Mesothelial cell of epicardium (in vitro differentiated cells): ENCODE results near the gene MID1. TPM values are rescaled to one million over a fixed set of nuclear protein-coding genes. Genes with fewer than 3 reads are reported as not detected.

Experiments used
- DNase-seq, 2 experiments: peaks; one replicate each; pipeline ENCODE4 v3.0.0; 2021; ENCODE audit warnings: low spot score in 2 of 2; ENCODE audit not compliant: unreplicated experiment in 2 of 2
- H3K27ac Mint-ChIP-seq: 2 replicates; pipeline ENCODE4 v1.8.0; 2021; ENCODE audit warnings: mixed read lengths
- H3K27me3 Mint-ChIP-seq: 2 replicates; pipeline ENCODE4 v1.8.0; 2021; ENCODE audit warnings: low read depth, mixed read lengths
- H3K36me3 Mint-ChIP-seq: 2 replicates; pipeline ENCODE4 v1.8.0; 2021; ENCODE audit warnings: mixed read lengths
- H3K4me1 Mint-ChIP-seq: 2 replicates; pipeline ENCODE4 v1.8.0; 2021; ENCODE audit warnings: mixed read lengths
- H3K4me3 Mint-ChIP-seq: 2 replicates; pipeline ENCODE4 v1.8.0; 2021; ENCODE audit warnings: mild to moderate bottlenecking, moderate library complexity, mixed read lengths
- H3K9me3 Mint-ChIP-seq: 2 replicates; pipeline ENCODE4 v1.8.0; 2021; ENCODE audit warnings: mixed read lengths
- CTCF ChIP-seq: fragments of 200-600 bp; sonication (generic); IDR thresholded peaks from one replicate; pipeline ENCODE4 v1.5.0; 2021; ENCODE audit warnings: antibody characterized with exemption; ENCODE audit not compliant: unreplicated experiment
- total RNA-seq: library from RNA; stranded (reverse); gene quantifications from 3 replicates; pipeline ENCODE4 v1.2.1, GENCODE V29; 2021

Gene MID1
- total RNA-seq, 1 donor from 2014 or later, result 48.3 TPM

GRCh38 chrX:10492250-10492649 lies 128.1 kb downstream of the MID1 start:
- Mint-ChIP-seq H3K27ac (no peak overlapping the region), H3K9me3 (peaks cover 18% of the 10 kb centered on the region), H3K27me3 (no peaks in the 10 kb centered on the region), H3K4me3 (no peak overlapping the region), H3K4me1 (peaks cover 2% of the 10 kb centered on the region), H3K36me3 (peaks cover 14% of the 10 kb centered on the region)
- DNase-seq, result no peak
- no peak for TF ChIP-seq CTCF

- no peak for DNase-seq
- H3K27ac Mint-ChIP-seq, result peak overlapping the region; percentile 43
- peaks cover 7% of the 10 kb centered on the region for H3K36me3 Mint-ChIP-seq
- TF ChIP-seq CTCF, result no peak
- H3K9me3 Mint-ChIP-seq, result peaks cover 13% of the 10 kb centered on the region
- H3K4me3 Mint-ChIP-seq, result no peak overlapping the region
- no peaks in the 10 kb centered on the region for H3K27me3 Mint-ChIP-seq
- H3K4me1 Mint-ChIP-seq, result peaks cover 24% of the 10 kb centered on the region
Measured at GRCh38 chrX:10486373-10486772, 134.0 kb downstream of the MID1 start.

GRCh38 chrX:10485326-10485725 lies 135.1 kb downstream of the MID1 start:
- Mint-ChIP-seq H3K4me1 (peaks cover 24% of the 10 kb centered on the region), H3K27me3 (no peaks in the 10 kb centered on the region), H3K9me3 (peaks cover 21% of the 10 kb centered on the region), H3K4me3 (no peak overlapping the region), H3K36me3 (peaks cover 15% of the 10 kb centered on the region), H3K27ac (peak overlapping the region; percentile 73)
- no peak for TF ChIP-seq CTCF
- no peak for DNase-seq

GRCh38 chrX:10484683-10485247 lies 135.6 kb downstream of the MID1 start:
- peaks cover 26% of the 10 kb centered on the region for H3K9me3 Mint-ChIP-seq
- H3K27me3 Mint-ChIP-seq, result no peaks in the 10 kb centered on the region
- no peak for DNase-seq
- H3K4me3 Mint-ChIP-seq, result no peak overlapping the region
- H3K36me3 Mint-ChIP-seq, result peaks cover 18% of the 10 kb centered on the region
- no peak for TF ChIP-seq CTCF
- peaks cover 24% of the 10 kb centered on the region for H3K4me1 Mint-ChIP-seq
- peak overlapping the region; percentile 73 for H3K27ac Mint-ChIP-seq

- Mint-ChIP-seq H3K27ac (peak overlapping the region; percentile 47), H3K27me3 (no peaks in the 10 kb centered on the region), H3K9me3 (peaks cover 34% of the 10 kb centered on the region), H3K36me3 (peaks cover 25% of the 10 kb centered on the region), H3K4me3 (no peak overlapping the region), H3K4me1 (peaks cover 28% of the 10 kb centered on the region)
- TF ChIP-seq CTCF, result no peak
- no peak for DNase-seq
Measured at GRCh38 chrX:10483191-10483831, 137.1 kb downstream of the MID1 start.

GRCh38 chrX:10482708-10483107 lies 137.7 kb downstream of the MID1 start:
- H3K27ac Mint-ChIP-seq, result no peak overlapping the region

More at GRCh38 chrX:10482708-10483107, 137.7 kb downstream of the MID1 start:
- DNase-seq, result no peak
- Mint-ChIP-seq H3K4me1 (peaks cover 28% of the 10 kb centered on the region), H3K4me3 (no peak overlapping the region), H3K9me3 (peaks cover 34% of the 10 kb centered on the region), H3K36me3 (peaks cover 27% of the 10 kb centered on the region), H3K27me3 (no peaks in the 10 kb centered on the region)
- no peak for TF ChIP-seq CTCF
